ENCODE results near the gene FERMT1.

FERMT1 gene

GRCh38 chr20:6157345-6157744 lies 34.5 kb upstream of the FERMT1 start:
- DNase-seq (ENCODE audit: low read depth in 2 of 2): peak in 1 of 2 donors; percentile 16
- TF ChIP-seq, protein P1, sequence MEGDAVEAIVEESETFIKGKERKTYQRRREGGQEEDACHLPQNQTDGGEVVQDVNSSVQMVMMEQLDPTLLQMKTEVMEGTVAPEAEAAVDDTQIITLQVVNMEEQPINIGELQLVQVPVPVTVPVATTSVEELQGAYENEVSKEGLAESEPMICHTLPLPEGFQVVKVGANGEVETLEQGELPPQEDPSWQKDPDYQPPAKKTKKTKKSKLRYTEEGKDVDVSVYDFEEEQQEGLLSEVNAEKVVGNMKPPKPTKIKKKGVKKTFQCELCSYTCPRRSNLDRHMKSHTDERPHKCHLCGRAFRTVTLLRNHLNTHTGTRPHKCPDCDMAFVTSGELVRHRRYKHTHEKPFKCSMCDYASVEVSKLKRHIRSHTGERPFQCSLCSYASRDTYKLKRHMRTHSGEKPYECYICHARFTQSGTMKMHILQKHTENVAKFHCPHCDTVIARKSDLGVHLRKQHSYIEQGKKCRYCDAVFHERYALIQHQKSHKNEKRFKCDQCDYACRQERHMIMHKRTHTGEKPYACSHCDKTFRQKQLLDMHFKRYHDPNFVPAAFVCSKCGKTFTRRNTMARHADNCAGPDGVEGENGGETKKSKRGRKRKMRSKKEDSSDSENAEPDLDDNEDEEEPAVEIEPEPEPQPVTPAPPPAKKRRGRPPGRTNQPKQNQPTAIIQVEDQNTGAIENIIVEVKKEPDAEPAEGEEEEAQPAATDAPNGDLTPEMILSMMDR (IDR thresholded peaks at IDR 0.05; ENCODE audit: low read depth, low read length): peak; percentile 26
- no peak overlapping the region for H3K4me3 ChIP-seq (replicated peaks in 1 of 2; ENCODE audit: low read depth in 2 of 2, low read length in 2 of 2)

DNA sequence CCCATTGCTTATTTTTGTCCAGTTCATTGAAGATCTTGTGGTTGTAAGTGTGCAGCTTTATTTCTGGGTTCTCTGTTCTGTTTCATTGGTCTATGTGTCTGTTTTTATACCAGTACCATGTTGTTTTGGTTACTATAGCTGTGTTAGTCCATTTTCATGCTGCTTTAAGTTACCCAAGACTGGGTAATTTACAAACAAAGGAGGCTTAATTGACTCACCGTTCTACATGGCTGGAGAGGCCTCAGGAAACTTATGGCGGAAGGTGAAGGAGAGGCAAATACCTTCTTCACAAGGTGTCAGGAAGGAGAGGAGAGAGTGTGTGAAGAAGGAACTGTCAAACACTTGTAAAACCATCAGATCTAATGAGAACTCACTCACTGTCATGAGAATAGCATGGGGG lies 29.9 kb upstream of the FERMT1 start:
- TF ChIP-seq, protein P1 (IDR thresholded peaks at IDR 0.05; ENCODE audit: low read depth, low read length): no peak
- DNase-seq (ENCODE audit: low read depth in 2 of 2): no peak
- no peak overlapping the region for H3K4me3 ChIP-seq (replicated peaks in 1 of 2; ENCODE audit: low read depth in 2 of 2, low read length in 2 of 2)

DNA sequence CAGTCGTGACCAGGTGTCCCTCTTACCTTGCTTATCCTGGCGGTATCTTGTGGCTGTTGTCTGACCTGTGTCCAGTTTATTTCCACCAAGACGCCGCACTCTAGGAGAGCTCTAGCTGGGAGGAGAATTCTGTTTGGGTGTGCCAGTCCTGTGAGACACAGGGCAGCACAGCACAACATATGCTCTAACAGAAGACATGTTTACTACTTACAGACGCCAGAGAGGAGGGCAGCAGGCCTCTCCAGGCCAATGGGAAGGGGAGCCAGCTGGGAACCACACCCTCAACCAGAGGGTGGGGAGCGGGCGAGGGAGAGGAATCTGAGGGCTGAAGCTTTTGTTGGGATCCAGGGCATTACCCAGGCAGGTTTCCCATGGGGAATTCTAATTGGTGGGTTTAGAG lies 25.2 kb upstream of the FERMT1 start:
- TF ChIP-seq, protein P1 (IDR thresholded peaks at IDR 0.05; ENCODE audit: low read depth, low read length): no peak
- H3K4me3 ChIP-seq (replicated peaks in 1 of 2; ENCODE audit: low read depth in 2 of 2, low read length in 2 of 2): no peak overlapping the region
- no peak for DNase-seq (ENCODE audit: low read depth in 2 of 2)

GRCh38 chr20:6142348-6142993 lies 19.6 kb upstream of the FERMT1 start:
- TF ChIP-seq, protein P1 (IDR thresholded peaks at IDR 0.05; ENCODE audit: low read depth, low read length): peak; percentile 78
- DNase-seq (ENCODE audit: low read depth in 2 of 2): peak; percentile 74 to 79
- H3K4me3 ChIP-seq (replicated peaks in 1 of 2; ENCODE audit: low read depth in 2 of 2, low read length in 2 of 2): no peak overlapping the region

DNA sequence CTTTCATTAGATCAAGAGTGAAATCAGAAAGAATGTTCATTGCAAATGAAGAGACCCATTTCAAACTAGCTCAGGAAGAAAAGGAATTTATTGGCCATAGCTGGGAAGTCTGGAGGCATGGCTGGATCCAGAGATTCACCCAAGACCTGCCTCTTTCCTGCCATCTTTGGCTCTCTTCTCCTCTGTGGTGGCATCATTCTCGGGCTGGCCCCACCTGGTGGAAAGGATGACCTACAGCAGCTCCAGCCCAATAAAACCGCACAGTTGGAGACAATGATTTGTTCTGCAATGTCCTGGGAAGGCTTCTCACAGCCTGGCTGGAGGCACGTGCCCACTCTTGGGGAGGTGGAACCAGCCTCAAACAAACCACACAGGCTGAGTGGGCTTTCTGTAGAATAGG lies 18.1 kb upstream of the FERMT1 start:
- TF ChIP-seq, protein P1 (IDR thresholded peaks at IDR 0.05; ENCODE audit: low read depth, low read length): no peak
- no peak overlapping the region for H3K4me3 ChIP-seq (replicated peaks in 1 of 2; ENCODE audit: low read depth in 2 of 2, low read length in 2 of 2)
- DNase-seq (ENCODE audit: low read depth in 2 of 2): peak in 1 of 2 donors; percentile 23

- no peak for DNase-seq (ENCODE audit: low read depth in 2 of 2)
- H3K4me3 ChIP-seq (replicated peaks in 1 of 2; ENCODE audit: low read depth in 2 of 2, low read length in 2 of 2): no peak overlapping the region
- TF ChIP-seq, protein P1 (IDR thresholded peaks at IDR 0.05; ENCODE audit: low read depth, low read length): no peak
Measured at GRCh38 chr20:6135347-6135746, 12.5 kb upstream of the FERMT1 start.

GRCh38 chr20:6134592-6134991 lies 11.8 kb upstream of the FERMT1 start:
- DNase-seq (ENCODE audit: low read depth in 2 of 2): no peak

More at GRCh38 chr20:6134592-6134991, 11.8 kb upstream of the FERMT1 start:
- H3K4me3 ChIP-seq (replicated peaks in 1 of 2; ENCODE audit: low read depth in 2 of 2, low read length in 2 of 2): no peak overlapping the region
- TF ChIP-seq, protein P1 (IDR thresholded peaks at IDR 0.05; ENCODE audit: low read depth, low read length): no peak

Measured in cardiac fibroblast (primary cell).